HL-60/S4 (cell line): ENCODE data around the gene MYH14.

ENCODE experiments used
- in situ Hi-C: fragments of 300-500 bp; cut with MboI; formaldehyde crosslinking; loops from 2 replicates; pipeline ENCODE4 v1.14.3; 2022; ENCODE audit warnings: low sequenced_read_pairs

MYH14 gene

GRCh38 chr19:50287331-50287730 is 83.9 kb downstream of the MYH14 start:
- in situ Hi-C loops: no loop called here

- in situ Hi-C loops: no loop called here
Measured at GRCh38 chr19:50288954-50289353, 85.5 kb downstream of the MYH14 start.

GRCh38 chr19:50290011-50290410 is 86.6 kb downstream of the MYH14 start:
- in situ Hi-C loops: no loop called here

- in situ Hi-C loops: no loop called here
Measured at GRCh38 chr19:50290775-50291174, 87.4 kb downstream of the MYH14 start.

GRCh38 chr19:50292216-50292827 is 88.9 kb downstream of the MYH14 start:
- in situ Hi-C loops: no loop called here

GRCh38 chr19:50293263-50294004 is 90.0 kb downstream of the MYH14 start:
- in situ Hi-C loops: no loop called here

GRCh38 chr19:50300051-50300450 is 96.6 kb downstream of the MYH14 start:
- in situ Hi-C loops: no loop called here

GRCh38 chr19:50300814-50301606 is 97.6 kb downstream of the MYH14 start:
- in situ Hi-C loops: no loop called here

- in situ Hi-C loops: no loop called here
Measured at GRCh38 chr19:50301607-50301971, 98.2 kb downstream of the MYH14 start.

- in situ Hi-C loops: no loop called here
Measured at GRCh38 chr19:50303558-50303957, 100.1 kb downstream of the MYH14 start.

GRCh38 chr19:50308991-50309390 is 105.6 kb downstream of the MYH14 start:
- in situ Hi-C loops: no loop called here

- in situ Hi-C loops: no loop called here
Measured at GRCh38 chr19:50309396-50310125, 106.1 kb downstream of the MYH14 start.

GRCh38 chr19:50310759-50311465 is 107.5 kb downstream of the MYH14 start:
- in situ Hi-C loops: no loop called here

- in situ Hi-C loops: no loop called here
Measured at GRCh38 chr19:50311723-50312635, 108.6 kb downstream of the MYH14 start.

- in situ Hi-C loops: no loop called here
Measured at GRCh38 chr19:50312967-50313811, 109.8 kb downstream of the MYH14 start.

GRCh38 chr19:50313812-50314536 is 110.6 kb downstream of the MYH14 start:
- in situ Hi-C loops: no loop called here

GRCh38 chr19:50314724-50315708 is 111.6 kb downstream of the MYH14 start:
- in situ Hi-C loops: no loop called here
